Mesenteric fat pad (tissue), 1 donor: ENCODE measurements around the gene WDR19. TPM values are rescaled to one million over a fixed set of nuclear protein-coding genes. Genes with fewer than 3 reads are reported as not detected.
"Not testable (repeated sequence)": the region's sequence is repeated elsewhere in the genome, so short reads cannot be mapped to it uniquely, and the experiment has no call there.

Experiments
- DNase-seq: peaks from one replicate; pipeline ENCODE4 v3.0.0-alpha.2; 2020; ENCODE audit warnings: low spot score
- total RNA-seq: library from RNA; stranded (reverse); fragmentation: NEBNext Ultra II Directional; extraction: Animal tissue kit (Norgen Biotek cat#: 25700); gene quantifications from one replicate; pipeline ENCODE4 v1.2.1, GENCODE V29; 2021
- donor health status: DM: yes; HTN: yes; CAD: no.

WDR19 gene
- total RNA-seq, 1 donor from 2014 or later = 26.1 TPM

DNA sequence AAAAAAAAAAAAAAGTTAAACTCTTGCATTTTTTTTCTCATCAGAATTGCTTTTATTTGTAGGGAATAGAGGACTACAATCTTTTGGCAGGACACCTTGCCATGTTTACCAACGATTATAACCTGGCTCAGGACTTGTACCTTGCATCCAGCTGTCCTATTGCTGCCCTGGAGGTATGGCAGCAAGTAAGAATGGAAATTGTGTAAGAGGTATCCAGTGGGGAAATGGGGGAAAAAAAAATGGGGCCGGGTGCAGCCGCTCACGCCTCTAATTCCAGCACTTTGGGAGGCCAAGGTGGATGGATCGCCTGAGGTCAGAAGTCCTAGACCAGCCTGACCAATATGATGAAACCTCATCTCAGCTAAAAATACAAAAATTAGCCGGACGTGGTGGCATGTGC lies 49.8 kb downstream of the WDR19 start:
- DNase-seq = no peak

DNA sequence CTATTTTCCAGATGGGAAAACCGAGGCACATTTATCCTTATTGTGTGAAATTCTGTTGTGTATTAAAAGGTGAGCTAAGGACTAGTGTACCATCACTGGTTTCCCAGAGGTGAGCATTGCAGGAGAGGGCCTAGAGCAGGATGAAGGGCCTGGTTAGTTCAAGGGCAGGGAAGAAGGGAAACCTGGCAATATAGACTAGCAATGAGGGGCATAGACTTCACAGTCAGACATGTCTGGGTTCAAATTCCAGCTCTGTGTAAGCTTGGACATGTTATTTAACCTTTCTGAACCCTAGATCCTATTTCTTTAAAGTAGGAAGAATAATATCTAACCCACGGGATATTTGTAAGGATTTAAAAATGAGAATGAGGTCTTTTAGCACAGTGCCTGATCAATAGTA lies 50.8 kb downstream of the WDR19 start:
- DNase-seq = no peak

DNA sequence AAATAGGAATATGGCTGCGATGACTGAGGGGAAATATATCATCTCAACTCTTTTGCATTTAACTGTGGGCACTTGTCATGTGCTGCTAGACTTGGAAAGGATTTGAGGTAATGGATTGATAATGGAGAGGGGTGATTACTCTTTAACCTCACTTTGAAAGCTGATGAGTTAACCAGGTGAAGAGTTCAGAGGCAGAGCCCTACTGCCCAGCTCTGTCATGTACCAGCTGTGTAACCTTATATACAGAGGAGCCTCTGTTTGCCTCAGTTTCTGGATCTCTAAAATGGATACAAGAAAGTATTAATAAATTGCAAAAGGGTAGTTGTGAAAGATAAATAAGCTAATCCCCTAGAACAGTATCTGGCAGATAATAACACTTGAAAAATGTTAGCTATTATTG lies 51.5 kb downstream of the WDR19 start:
- no peak for DNase-seq

DNA sequence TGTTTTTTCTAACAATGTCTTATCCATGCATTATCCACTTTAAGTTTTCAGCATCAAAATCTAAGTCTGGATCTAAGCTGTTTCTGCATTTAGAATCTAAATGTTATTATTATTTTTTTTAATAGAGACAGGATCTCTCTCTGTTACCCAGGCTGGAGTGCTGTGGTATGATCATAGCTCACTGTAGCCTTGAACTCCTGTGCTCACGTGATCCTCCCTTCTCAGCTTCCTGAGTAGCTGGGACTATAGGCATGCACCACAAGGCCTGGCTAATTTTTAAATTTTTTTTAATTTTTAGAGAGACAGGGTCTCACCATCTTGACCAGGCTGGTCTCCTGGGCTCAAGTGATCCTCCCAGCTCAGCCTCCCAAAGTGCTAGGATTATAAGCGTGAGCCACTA lies 52.7 kb downstream of the WDR19 start:
- no peak for DNase-seq

DNA sequence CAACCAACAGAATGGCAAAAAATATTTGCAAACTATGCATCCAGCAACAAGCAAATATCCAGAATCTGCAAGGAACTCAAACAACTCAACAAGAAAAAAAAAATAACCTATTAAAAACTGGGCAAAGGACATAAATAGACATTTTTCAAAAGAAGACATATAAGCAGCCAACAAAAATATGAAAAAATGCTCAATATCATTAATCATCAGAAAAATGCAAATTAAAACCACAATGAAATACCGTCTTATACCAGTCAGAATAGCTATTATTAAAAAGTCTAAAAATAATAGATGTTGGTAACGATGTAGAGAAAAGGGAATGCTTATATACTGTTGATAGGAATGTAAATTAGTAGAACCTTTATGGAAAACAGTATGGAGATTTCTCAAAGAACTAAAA lies 53.4 kb downstream of the WDR19 start:
- no peak for DNase-seq

DNA sequence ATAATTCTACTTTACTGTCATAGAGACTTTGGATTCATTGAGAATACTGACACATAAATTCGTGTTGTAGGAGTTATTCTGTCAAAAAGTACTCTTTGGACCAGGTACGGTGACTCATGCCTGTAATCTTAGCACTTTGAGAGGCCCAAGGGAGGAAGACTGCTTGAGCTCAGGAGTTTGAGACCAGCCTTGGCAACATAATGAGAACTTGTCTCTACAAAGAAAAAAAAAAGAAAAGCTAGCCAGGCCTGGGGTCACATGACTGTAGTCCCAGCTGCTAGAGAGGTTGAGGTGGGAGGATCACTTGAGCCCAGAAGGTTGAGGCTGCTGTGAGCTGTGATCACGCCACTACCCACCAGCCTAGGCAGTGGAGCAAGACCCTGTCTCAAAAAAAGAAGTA lies 54.9 kb downstream of the WDR19 start:
- no peak for DNase-seq

DNA sequence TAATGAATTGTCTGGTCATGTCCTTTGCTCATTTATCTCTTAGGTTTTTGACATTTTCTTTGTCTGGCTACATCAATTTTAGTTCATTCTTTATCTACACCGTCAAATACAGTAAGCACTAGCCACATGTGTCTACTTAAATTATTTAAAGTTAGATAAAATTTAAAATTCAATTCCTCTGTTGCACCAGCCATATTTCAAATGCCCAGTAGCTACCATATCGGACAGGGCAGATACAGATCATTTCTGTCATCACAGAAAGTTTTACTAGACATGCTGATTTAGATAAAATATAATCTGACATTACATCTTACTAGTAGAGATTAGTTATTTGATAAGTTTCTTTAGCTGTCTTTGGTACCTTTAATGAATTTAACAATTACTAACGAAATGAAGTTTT lies 61.1 kb downstream of the WDR19 start:
- no peak for DNase-seq

DNA sequence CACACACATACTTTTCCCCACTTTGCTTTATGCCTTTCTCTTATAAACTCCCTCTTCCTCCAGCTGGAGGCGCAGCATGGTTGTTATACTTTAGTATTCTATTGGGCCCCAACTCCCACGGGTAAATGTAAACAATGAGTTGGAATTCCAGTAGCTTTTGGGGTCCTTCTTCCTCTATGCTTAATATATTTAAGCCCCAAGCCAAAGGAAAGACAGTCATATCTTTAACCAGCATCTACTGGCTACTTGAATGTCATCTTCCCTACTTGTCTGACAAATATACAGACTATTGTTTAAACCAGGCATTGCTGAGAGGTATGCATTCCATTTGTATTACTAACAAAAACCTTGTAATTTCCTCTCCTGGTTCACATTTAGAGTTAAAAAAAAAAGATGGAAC lies 72.9 kb downstream of the WDR19 start:
- no peak for DNase-seq

DNA sequence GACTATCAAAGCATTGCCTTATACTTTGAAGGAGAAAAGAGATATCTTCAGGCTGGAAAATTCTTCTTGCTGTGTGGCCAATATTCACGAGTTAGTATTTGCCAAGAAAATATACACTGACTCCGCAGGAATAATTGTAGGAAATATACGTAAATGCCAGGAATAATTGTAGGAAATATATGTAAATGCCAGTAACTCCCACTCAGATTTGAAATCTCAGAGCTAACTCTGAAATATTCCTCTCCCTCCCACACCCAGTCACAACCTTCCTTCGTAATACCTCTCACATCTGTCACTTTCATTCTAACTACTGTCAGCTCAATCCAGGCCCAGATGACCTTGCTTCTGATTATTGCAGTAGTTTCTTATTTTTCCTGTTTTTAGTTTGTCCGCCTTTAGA lies 73.5 kb downstream of the WDR19 start:
- DNase-seq = no peak

DNA sequence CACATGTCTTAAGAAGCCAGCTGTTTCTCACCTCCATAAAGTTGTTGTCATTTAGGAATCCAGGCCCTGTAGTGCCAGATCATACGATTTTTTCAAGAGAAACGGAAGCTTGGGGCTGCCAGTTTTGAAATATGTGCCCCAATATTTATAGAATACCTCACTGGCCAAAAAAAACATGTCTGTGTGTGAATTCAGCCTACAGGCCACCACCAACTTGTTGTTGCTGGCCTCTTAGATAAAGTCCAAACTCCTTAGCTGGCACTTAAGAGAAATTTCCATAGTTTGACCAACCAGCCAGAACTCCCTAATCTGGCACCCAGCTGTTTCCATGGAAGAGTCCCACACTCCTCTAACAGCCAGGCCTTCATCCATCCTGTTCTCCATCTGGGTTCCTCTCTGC lies 74.1 kb downstream of the WDR19 start:
- DNase-seq = no peak

DNA sequence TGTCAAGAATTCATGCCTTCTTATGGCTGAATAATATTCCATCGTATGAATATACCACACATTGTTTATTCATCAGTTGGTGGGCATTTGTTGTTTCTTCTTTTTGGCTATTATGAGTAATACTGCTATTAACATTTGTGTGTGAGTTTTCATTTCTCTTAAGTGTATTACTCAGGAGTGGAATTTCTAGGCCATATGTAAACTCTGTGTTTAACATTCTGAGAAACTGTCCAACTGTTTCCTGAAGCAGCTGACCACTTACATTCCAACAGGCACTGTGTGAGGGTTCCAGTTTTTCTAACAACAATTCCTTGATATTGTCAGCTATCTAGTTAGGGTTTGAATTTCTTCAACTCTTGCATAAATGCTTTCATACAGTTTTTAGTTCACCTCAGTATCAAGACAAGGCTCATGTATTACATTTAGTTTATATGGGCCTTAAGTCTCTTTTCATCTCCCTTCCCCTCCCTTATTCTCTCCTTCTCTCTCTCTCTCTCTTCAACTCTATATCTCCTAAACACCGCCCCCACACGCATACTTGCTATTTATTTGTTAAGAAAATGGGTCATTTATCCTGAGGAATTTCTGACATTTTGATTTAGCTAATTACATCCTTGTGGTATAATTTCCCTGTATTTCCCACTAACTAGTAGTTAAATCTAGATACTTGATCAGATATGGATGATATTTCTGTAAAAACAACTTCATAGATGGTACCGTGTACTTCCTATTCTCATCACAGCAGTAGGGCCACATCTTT lies 77.4 kb downstream of the WDR19 start:
- no peak for DNase-seq

DNA sequence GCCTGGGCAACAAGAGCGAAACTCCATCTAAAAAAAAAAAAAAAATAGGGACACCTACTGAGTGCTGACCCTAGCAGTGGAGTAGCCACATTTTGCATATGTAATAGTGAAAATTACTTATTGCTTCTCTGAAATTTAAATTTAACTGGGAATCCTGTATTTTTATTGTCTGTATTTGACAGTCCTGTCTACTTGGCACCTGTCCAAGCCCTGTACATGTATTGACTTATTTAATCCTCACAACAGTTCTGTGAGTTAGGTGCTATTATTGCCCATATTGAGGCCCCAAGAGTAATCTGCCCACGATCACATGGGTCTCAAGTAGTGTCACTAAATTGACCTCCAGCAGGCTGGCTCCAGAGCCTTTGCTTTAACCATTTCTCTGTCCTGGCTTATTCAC lies 81.6 kb downstream of the WDR19 start:
- no peak for DNase-seq

DNA sequence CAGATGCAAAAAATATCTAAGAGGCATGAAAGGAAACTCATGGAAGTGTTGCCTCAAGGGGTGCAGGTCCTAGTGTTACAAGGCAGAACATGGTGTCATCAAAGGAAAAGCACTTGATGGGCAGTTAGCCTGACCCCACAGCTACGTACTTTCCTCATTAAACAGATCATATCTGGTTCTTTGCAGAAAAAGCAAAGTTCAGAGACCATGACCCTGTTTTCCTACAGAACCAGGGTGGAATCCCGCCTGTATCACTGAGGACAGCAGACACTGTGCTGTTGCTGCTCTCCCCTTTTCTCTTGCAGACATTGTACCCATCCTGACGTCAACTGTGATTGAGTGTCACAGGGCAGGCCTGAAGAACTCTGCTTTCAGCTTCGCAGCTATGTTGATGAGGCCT lies 92.2 kb downstream of the WDR19 start:
- no peak for DNase-seq

DNA sequence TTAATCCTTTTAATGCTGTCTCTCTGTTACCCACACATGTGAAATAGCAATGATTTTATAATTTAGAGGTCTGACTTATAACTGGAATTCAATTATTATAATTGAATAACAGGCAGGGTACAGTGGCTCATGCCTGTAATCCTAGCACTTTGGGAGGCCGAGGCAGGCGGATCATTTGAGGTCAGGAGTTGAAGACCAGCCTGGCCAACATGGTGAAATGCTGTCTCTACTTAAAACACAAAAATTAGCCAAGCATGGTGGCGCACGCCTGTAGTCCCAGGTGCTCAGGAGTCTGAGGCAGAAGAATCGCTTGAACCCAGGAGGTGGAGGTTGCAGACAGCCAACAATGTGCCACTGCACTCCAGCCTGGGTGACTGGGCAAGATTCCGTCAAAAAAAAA lies 95.3 kb downstream of the WDR19 start:
- DNase-seq = not testable (repeated sequence)

DNA sequence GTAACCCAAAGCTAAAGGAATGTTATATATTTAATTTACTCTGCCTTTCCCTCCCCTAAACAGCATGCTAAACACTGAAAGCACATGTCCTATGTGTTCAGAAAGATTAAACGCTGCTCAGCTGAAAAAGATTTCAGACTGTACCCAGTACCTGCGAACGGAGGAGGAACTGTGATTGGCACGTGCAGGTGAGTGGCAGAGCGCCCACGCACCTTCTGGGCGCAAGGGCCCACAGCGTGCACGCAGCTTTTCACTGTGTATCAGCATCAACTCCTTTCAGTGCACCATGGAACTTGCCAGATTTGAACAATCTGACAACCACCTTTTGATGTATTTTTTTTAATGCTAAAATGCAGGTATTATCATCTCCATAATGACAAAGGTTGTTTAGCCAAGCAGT lies 96.1 kb downstream of the WDR19 start:
- no peak for DNase-seq

DNA sequence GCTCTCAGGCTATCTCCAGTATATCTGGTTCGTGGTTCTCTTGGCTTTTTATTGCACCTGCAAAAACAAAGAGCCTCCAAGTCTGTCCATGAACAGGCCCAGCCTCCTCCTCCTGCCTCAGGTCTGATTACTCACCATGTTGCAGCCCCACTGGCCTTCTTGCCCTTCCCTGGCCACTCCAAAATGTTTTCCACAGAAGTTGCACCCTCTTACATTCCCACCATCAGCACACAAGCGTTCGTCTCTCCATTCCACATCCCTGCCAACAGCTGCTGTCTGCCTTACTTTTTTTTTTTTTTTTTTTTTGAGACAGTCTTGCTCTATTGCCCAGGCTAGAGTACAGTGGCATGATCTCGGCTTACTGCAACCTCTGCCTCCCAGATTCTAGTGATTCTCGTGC lies 97.1 kb downstream of the WDR19 start:
- DNase-seq = no peak

DNA sequence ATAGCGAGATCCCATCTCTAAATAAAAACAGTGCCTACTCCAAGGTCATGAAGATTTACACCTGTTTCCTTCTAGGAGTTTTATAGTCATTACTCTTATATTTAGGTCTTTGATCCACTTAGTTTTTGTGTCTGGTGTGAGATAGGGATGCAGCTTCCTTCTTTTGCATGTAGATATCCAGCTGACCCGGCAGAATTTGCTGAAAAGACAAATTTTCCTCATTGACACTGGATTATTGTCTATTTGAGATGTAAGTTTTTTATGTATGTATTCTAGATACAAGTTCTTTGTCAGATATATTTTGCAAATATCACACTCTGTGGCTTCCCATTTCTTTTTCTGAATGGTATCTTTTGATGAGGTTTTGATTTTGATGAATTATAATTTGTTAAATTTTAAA lies 98.4 kb downstream of the WDR19 start:
- no peak for DNase-seq

DNA sequence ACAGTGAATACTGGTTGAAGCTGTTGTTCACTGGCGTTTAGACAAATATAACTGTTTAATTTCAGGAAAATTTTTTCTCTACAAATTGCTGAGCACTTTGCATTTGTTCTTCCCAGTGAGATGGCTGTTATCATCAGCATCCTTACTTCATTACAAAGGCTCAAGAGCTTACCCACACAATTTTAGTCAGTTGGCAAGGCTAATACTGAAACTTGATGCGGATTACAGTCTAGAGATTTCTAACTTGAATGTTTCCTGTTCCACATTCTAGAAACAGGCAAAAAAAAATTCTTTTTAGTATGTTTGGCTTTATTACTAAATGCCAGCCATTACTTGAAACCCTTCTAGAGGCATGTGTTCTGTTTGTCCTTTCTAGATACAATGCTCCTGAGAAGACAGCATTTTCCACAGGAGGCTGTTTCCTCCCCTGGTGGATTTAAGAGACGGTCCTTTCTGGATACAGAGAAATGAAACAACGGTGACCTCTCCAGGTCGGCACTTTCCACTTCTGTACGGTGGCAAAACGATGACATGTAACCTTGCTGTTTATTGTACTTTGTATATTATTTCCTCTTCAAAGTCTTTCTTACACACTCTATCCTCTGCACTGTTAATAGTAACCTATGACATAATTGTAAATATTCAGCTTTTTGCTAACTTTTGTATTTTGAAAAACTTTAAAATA lies 102.9 kb downstream of the WDR19 start:
- DNase-seq = no peak

DNA sequence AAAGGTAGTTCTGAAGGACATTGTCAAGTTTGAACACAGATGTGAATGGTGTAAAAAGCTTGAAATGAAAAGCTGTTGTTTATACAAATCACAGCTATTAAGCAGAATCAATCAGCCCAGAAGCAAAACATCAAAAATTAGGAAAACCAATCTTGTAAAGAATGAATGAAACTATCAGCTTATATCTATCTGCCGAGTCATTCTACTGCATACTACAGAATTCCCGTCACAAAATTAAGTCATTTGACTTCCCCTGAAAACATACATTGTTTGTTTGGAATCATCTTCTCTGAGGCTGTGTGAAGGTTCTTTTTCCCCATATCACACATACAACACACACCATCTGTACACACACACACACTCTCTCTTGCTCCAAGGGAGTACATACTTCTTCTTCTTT lies 103.5 kb downstream of the WDR19 start:
- DNase-seq = no peak

DNA sequence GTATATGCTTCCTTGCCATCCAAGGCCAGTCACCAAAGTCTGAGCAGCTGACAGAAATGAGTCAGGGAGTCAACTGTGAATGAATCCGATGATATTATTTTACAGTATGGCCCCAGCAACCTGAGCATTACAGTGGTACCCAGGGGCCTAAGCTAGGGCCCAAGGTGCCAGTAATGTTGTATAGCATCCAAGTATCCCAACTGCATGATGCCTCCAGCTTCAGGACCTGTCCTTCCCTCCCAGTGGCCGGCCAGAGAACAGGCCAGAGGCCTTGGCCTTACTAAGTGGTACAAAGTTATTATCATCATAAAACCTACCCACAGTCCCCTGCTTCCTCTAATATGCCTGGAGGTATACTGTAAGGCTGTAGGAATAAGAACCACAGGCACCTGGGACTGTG lies 103.9 kb downstream of the WDR19 start:
- DNase-seq = no peak

DNA sequence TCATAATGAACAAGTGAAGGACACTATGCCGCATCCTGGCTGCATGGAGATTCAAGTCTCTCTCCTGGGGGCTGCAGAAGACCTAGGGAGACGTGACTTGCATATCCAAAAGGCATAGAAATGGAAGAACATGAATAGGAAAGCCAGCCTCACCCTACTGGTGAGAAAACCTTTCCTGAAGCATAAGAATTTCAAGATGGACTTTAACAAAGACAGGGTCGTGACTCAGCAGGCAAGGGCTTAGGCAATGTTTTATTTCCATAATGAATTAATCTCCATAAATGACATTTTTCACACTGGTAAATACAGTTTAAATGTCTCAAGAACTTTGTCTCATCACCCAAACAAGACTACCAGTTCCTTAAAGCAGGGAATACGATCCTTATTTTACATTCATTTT lies 104.9 kb downstream of the WDR19 start:
- no peak for DNase-seq

DNA sequence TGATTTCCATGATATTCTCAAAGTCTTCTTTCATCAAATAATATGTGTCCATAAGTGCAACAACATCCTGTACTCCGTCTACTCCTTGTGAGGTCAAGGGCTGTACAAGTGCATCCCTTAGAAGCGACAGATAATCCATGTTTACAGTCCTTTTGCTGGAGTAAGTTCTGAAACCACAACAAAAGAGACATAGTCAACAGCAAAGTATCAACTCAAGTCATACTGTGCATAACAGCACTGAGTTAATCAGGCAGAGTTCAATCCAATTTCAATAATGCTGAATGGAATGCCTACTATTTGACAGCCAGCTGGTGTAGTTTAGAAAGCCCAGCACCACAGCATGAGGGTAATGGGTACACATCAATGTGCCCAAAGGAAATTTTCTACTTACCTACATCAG lies 109.4 kb downstream of the WDR19 start:
- no peak for DNase-seq

DNA sequence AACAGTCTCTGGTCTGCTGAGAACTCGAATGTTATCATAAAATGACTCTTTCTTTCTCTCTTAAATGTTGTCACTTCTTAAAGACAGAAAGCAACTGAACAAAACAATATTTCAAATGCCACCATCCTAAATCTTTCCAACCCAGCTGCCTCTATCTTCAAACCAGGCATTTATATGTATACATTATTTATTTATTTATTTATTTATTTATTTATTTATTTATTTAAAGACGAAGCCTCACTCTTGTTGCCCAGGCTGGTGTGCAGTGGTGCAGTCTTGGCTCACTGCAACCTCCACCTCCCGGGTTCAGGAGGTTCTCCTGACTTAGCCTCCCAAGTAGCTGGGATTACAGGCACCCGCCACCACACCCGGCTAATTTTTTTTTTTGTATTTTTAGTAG lies 110.1 kb downstream of the WDR19 start:
- DNase-seq = not testable (repeated sequence)
